Measurements from ENCODE around the gene NSG1. TPM values are rescaled to one million over a fixed set of nuclear protein-coding genes. Genes with fewer than 3 reads are reported as not detected.

NSG1 gene
- total RNA-seq, 1 donor from 2014 or later, result not detected

DNA sequence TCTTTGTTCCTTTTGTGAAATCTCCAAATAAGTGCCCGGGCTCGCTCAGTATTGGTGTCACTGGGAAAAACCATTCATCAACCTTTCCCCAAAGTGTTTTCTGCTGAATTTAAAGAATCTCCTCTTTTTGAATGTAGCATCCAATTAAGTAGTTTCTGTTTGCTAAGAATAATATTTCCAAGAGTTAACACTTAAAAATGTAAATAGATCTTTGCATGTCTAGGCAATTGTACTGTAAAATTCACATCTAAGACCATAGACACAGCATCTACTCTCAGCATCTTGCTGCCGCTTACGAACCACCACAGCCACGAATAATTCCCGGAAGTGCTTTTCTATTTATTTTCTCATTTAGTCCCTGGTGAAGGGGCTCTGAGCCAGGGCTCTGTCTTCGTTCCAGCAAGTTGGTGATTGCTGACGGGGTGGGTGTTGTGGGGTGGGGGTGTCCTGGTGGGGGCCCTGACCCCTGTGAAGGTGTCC lies 1.4 kb downstream of the NSG1 start:
- TF ChIP-seq, protein P1, sequence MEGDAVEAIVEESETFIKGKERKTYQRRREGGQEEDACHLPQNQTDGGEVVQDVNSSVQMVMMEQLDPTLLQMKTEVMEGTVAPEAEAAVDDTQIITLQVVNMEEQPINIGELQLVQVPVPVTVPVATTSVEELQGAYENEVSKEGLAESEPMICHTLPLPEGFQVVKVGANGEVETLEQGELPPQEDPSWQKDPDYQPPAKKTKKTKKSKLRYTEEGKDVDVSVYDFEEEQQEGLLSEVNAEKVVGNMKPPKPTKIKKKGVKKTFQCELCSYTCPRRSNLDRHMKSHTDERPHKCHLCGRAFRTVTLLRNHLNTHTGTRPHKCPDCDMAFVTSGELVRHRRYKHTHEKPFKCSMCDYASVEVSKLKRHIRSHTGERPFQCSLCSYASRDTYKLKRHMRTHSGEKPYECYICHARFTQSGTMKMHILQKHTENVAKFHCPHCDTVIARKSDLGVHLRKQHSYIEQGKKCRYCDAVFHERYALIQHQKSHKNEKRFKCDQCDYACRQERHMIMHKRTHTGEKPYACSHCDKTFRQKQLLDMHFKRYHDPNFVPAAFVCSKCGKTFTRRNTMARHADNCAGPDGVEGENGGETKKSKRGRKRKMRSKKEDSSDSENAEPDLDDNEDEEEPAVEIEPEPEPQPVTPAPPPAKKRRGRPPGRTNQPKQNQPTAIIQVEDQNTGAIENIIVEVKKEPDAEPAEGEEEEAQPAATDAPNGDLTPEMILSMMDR (IDR thresholded peaks at IDR 0.05), result no peak
- H3K9me3 Mint-ChIP-seq (ENCODE audit: unreplicated experiment), result no peaks in the 10 kb centered on the region
- H3K4me3 Mint-ChIP-seq (ENCODE audit: unreplicated experiment), result peak overlapping the region; percentile 16
- H3K4me1 Mint-ChIP-seq (ENCODE audit: unreplicated experiment), result peaks cover 10% of the 10 kb centered on the region
- no peak for DNase-seq (ENCODE audit: extremely low spot score, unreplicated experiment)
- H3K27me3 Mint-ChIP-seq (ENCODE audit: unreplicated experiment), result peaks cover 60% of the 10 kb centered on the region
- H3K36me3 Mint-ChIP-seq (ENCODE audit: unreplicated experiment), result no peaks in the 10 kb centered on the region
- no peak overlapping the region for H3K27ac Mint-ChIP-seq (ENCODE audit: unreplicated experiment)

DNA sequence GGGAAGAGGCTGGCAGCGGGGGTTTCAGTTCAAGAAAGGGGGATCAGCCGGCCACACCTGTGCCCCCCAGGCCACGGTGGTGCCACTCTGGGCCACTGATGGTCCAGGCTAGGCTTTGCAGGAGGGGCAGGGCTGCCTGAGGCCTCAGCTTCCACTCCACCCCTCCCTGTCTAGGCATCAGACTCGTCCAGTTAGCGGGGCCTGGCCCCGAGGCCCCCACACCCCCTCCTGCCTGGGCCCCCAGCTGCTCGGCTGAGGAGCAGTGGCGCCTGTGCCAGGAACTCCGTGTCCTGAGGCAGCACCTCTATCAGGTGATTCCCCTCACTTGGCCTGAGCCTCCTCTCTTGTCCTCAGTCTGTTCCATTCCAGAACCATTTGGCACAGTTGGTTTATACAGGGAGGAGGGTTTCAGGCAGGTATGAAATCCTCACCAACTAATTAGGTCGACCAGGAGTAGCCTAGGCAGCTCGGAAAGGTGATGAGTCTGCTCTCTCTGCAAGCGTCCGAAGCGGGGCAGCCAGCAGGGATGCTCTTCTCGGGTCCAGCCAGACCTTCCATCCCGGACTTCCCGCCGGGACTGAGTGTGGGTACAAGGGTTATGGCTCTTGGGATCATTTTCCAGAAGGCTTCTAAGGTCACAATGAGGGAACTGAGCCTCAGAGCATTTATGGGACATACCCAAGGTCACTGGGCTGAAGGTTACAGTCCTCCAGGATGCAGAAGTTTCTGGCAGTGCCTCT lies 2.1 kb downstream of the NSG1 start:
- DNase-seq (ENCODE audit: extremely low spot score, unreplicated experiment), result no peak
- no peaks in the 10 kb centered on the region for H3K9me3 Mint-ChIP-seq (ENCODE audit: unreplicated experiment)
- peaks cover 60% of the 10 kb centered on the region for H3K27me3 Mint-ChIP-seq (ENCODE audit: unreplicated experiment)
- H3K36me3 Mint-ChIP-seq (ENCODE audit: unreplicated experiment), result no peaks in the 10 kb centered on the region
- peaks cover 10% of the 10 kb centered on the region for H3K4me1 Mint-ChIP-seq (ENCODE audit: unreplicated experiment)
- H3K27ac Mint-ChIP-seq (ENCODE audit: unreplicated experiment), result no peak overlapping the region
- H3K4me3 Mint-ChIP-seq (ENCODE audit: unreplicated experiment), result no peak overlapping the region
- TF ChIP-seq, protein P1 (IDR thresholded peaks at IDR 0.05), result no peak

DNA sequence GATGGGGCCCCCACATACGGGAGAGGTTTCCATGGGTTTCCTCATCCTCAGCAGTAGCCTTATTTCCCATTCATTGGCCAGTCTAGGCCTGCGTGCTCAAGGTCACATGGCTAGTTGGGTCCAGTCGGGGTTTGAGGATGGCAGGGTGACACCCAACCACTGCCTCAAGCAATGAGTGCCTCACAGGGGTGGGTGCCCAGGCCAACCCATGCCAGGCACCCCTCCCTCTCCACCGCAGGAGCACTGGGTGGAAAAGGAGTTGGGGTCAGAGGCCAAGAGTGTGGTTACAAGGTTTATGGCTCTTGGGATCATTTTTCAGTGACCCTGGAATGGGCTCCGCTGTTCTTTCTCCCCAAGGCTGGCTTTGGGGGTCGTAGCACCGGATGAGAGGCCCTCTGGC lies 3.1 kb downstream of the NSG1 start:
- no peak for DNase-seq (ENCODE audit: extremely low spot score, unreplicated experiment)
- peaks cover 58% of the 10 kb centered on the region for H3K27me3 Mint-ChIP-seq (ENCODE audit: unreplicated experiment)
- H3K36me3 Mint-ChIP-seq (ENCODE audit: unreplicated experiment), result no peaks in the 10 kb centered on the region
- H3K4me1 Mint-ChIP-seq (ENCODE audit: unreplicated experiment), result peaks cover 10% of the 10 kb centered on the region
- no peak overlapping the region for H3K4me3 Mint-ChIP-seq (ENCODE audit: unreplicated experiment)
- TF ChIP-seq, protein P1 (IDR thresholded peaks at IDR 0.05), result no peak
- H3K27ac Mint-ChIP-seq (ENCODE audit: unreplicated experiment), result no peak overlapping the region
- H3K9me3 Mint-ChIP-seq (ENCODE audit: unreplicated experiment), result no peaks in the 10 kb centered on the region

DNA sequence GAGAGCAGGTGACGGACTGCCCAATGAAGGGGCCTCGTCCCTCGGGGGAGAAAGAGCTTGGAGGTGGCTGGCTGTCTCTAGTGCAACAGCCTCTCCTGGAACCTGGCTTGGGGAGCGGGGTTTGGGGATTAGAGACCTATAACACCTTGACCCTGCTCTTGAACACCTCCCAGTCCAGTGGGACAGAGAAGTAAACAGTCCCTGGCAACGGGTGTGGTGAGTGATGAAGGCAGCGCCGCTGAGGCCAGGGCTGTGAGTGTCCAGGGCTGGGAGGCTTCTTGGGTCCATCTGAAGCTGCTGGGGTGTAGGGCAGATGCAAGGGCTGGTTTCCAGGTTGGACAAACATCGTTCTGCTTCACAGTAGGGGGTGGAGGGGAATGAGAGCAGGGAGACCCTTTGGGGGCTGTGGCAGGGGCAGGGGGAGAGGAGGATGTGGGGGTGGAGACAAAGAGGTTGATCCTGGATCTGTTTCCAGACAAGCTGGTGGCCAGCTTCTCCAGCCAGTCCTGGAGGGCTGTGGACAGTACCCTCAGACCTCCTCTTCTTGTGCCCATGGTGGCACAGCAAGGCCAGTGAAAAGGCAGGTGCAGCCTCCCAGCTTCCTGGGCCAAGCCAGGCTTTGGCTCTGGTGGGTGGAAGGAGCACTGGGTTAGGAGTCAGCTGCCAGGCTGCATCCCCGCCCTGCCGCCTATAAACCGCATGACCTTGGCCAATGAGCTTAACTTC lies 3.8 kb downstream of the NSG1 start:
- TF ChIP-seq, protein P1 (IDR thresholded peaks at IDR 0.05), result no peak
- H3K27ac Mint-ChIP-seq (ENCODE audit: unreplicated experiment), result no peak overlapping the region
- peaks cover 10% of the 10 kb centered on the region for H3K4me1 Mint-ChIP-seq (ENCODE audit: unreplicated experiment)
- H3K27me3 Mint-ChIP-seq (ENCODE audit: unreplicated experiment), result peaks cover 63% of the 10 kb centered on the region
- no peaks in the 10 kb centered on the region for H3K9me3 Mint-ChIP-seq (ENCODE audit: unreplicated experiment)
- H3K36me3 Mint-ChIP-seq (ENCODE audit: unreplicated experiment), result no peaks in the 10 kb centered on the region
- no peak overlapping the region for H3K4me3 Mint-ChIP-seq (ENCODE audit: unreplicated experiment)
- DNase-seq (ENCODE audit: extremely low spot score, unreplicated experiment), result no peak

DNA sequence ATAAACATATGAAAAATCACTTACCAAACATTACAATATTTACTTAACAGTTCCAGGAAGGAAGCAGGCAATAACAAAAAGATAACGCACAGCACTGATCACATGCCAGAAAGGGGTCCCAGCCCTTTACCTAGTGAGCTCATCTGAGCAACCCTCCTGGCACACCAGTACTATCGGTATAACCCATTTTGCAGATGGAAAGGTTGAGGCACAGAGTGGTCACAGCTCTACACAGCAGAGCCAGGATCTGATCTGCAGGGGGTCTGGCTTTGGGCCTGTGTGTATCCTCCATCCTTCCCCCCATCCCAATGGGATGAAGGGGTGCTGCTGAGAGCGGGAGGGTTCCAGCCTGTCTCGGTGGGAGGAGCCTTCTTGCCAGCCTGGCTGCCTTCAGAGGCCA lies 5.0 kb downstream of the NSG1 start:
- Mint-ChIP-seq H3K36me3 (ENCODE audit: unreplicated experiment) (no peaks in the 10 kb centered on the region), H3K27me3 (ENCODE audit: unreplicated experiment) (peaks cover 69% of the 10 kb centered on the region), H3K27ac (ENCODE audit: unreplicated experiment) (no peak overlapping the region), H3K4me1 (ENCODE audit: unreplicated experiment) (peaks cover 8% of the 10 kb centered on the region), H3K4me3 (ENCODE audit: unreplicated experiment) (no peak overlapping the region), H3K9me3 (ENCODE audit: unreplicated experiment) (no peaks in the 10 kb centered on the region)
- TF ChIP-seq, protein P1 (IDR thresholded peaks at IDR 0.05), result no peak
- no peak for DNase-seq (ENCODE audit: extremely low spot score, unreplicated experiment)

Measured in osteocyte (in vitro differentiated cells).